Neuronal stem cell (in vitro differentiated cells): ENCODE data around the gene TPI1.

ENCODE experiments used
- DNase-seq: peaks from one replicate; pipeline ENCODE4 v3.0.0-alpha.2; 2013; ENCODE audit warnings: low spot score
- H2AFZ ChIP-seq: one replicate; pipeline ENCODE4 v1.6.1; 2013; ENCODE audit warnings: mild to moderate bottlenecking, low read length, inconsistent platforms
- H2AK5ac ChIP-seq: 2 replicates; pipeline ENCODE4 v1.6.1; 2013; ENCODE audit warnings: low read depth, mild to moderate bottlenecking, inconsistent platforms, low read length, moderate library complexity, mixed read lengths
- H2BK120ac ChIP-seq: 2 replicates; pipeline ENCODE4 v1.6.1; 2013; ENCODE audit warnings: low read depth, mild to moderate bottlenecking, inconsistent platforms, low read length, moderate library complexity, mixed read lengths
- H2BK12ac ChIP-seq: one replicate; pipeline ENCODE4 v1.6.1; 2013; ENCODE audit warnings: low read length, inconsistent platforms
- H2BK15ac ChIP-seq: 2 replicates; pipeline ENCODE4 v1.6.1; 2013; ENCODE audit warnings: mild to moderate bottlenecking, low read length, inconsistent platforms, mixed read lengths
- H2BK5ac ChIP-seq: one replicate; pipeline ENCODE4 v1.6.1; 2013; ENCODE audit warnings: inconsistent platforms, mild to moderate bottlenecking, low read length, moderate library complexity
- H3K14ac ChIP-seq: one replicate; pipeline ENCODE4 v1.6.1; 2013; ENCODE audit warnings: low read length, inconsistent platforms
- H3K18ac ChIP-seq: 2 replicates; pipeline ENCODE4 v1.6.1; 2013; ENCODE audit warnings: low read length, inconsistent platforms
- H3K23ac ChIP-seq: 2 replicates; pipeline ENCODE4 v1.6.1; 2013; ENCODE audit warnings: low read depth, mild to moderate bottlenecking, mixed read lengths, low read length, inconsistent platforms; ENCODE audit not compliant: poor library complexity
- H3K27ac ChIP-seq: replicated peaks from 3 replicates; pipeline ENCODE4 v1.5.1; 2013; ENCODE audit warnings: low read length, inconsistent platforms
- H3K27me3 ChIP-seq, 3 experiments: 2 replicates each; pipeline ENCODE4 v1.6.1; 2013; ENCODE audit warnings: low read length in 3 of 3, mild to moderate bottlenecking in 2 of 3, inconsistent platforms in 1 of 3, low read depth in 1 of 3, mixed read lengths in 1 of 3, moderate library complexity in 1 of 3; ENCODE audit not compliant: control insufficient read depth in 3 of 3, insufficient read depth in 3 of 3
- H3K36me3 ChIP-seq, 2 donors: replicated peaks in 1 of 2; 2 replicates each; pipeline ENCODE4 v1.6.1; 2013; ENCODE audit warnings: low read length in 2 of 2; ENCODE audit not compliant: control insufficient read depth in 2 of 2, insufficient read depth in 2 of 2
- H3K4ac ChIP-seq: 2 replicates; pipeline ENCODE4 v1.6.1; 2013; ENCODE audit warnings: inconsistent platforms, mild to moderate bottlenecking, low read length, moderate library complexity
- H3K4me1 ChIP-seq, 2 donors: 1 replicate in 1 of 2; 2 replicates in 1 of 2; pipeline ENCODE4 v1.6.1; 2013; ENCODE audit warnings: low read length in 2 of 2, low read depth in 1 of 2; ENCODE audit not compliant: control insufficient read depth in 2 of 2, insufficient read depth in 1 of 2
- H3K4me2 ChIP-seq: one replicate; pipeline ENCODE4 v1.6.1; 2013; ENCODE audit warnings: mild to moderate bottlenecking, low read length, inconsistent platforms; ENCODE audit not compliant: insufficient read depth, poor library complexity, severe bottlenecking
- H3K4me3 ChIP-seq, 2 donors: 2 replicates each; pipeline ENCODE4 v1.5.1; 2013; ENCODE audit warnings: low read length in 2 of 2, mild to moderate bottlenecking in 2 of 2, inconsistent platforms in 1 of 2, moderate library complexity in 1 of 2
- H3K79me1 ChIP-seq: one replicate; pipeline ENCODE4 v1.6.1; 2013; ENCODE audit warnings: low read depth, mild to moderate bottlenecking, inconsistent platforms, low read length, moderate library complexity
- H3K9ac ChIP-seq: one replicate; pipeline ENCODE4 v1.6.1; 2013; ENCODE audit warnings: mild to moderate bottlenecking, low read depth, low read length, inconsistent platforms; ENCODE audit not compliant: poor library complexity
- H3K9me3 ChIP-seq, 2 donors: replicated peaks in 1 of 2; 2 replicates each; pipeline versions ENCODE3 to v1.6.1; 2013; ENCODE audit warnings: low read length in 2 of 2, mild to moderate bottlenecking in 2 of 2, inconsistent platforms in 1 of 2, low read depth in 1 of 2, mixed read lengths in 1 of 2, moderate library complexity in 1 of 2; ENCODE audit not compliant: control insufficient read depth in 2 of 2, insufficient read depth in 1 of 2
- H4K8ac ChIP-seq: one replicate; pipeline ENCODE4 v1.6.1; 2013; ENCODE audit warnings: low read depth, mild to moderate bottlenecking, inconsistent platforms, low read length, moderate library complexity
- H4K91ac ChIP-seq: one replicate; pipeline ENCODE4 v1.6.1; 2013; ENCODE audit warnings: low read length, low read depth, mild to moderate bottlenecking, inconsistent platforms; ENCODE audit not compliant: poor library complexity
- WGBS, 2 donors: extraction: QIAGEN DNeasy Blood & Tissue Kit; methylation state at CpG; one replicate each; pipeline ENCODE4 v1.1.7; 2013; ENCODE audit warnings: missing lambda C conversion rate in 2 of 2, mixed read lengths in 1 of 2; ENCODE audit not compliant: insufficient read length in 2 of 2, insufficient replicate concordance in 1 of 2; ENCODE audit errors: extremely low coverage in 2 of 2; 5-methylcytosine and 5-hydroxymethylcytosine counted together

The TPI1 gene

DNA sequence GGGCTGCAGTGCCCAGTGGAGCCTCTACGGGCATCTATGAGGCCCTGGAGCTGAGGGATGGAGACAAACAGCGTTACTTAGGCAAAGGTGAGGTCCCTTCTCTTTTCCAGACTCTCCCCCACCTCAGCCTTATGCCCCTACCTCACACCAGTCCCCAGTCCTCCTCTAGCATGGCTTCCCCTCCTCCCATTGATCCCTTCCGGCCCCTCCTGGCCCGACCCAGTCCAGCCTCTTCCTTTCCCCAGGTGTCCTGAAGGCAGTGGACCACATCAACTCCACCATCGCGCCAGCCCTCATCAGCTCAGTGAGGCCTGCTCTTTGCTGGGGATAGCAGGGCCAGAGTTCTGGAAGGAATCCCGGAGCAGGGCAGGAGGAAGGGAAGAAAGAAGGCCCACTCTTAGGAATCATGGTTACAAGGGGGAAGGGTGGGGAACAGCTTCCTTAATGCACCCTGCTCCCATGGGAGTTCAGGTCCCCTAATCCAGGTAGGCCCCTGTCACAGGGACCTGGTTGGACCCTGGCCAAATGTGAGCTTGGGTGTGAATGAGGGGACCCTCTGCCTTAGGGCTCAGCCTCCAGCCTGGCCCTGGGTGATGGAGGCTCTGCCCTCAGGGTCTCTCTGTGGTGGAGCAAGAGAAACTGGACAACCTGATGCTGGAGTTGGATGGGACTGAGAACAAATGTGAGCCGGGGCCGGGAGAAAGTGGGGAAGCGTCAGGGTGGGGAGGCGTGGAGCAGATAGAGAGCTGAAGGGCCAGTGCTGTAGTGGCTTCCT is 49.3 kb downstream of the TPI1 start:
- peak overlapping the region; percentile 47 for H3K9ac ChIP-seq
- H2BK120ac ChIP-seq: no peak overlapping the region
- H3K4me2 ChIP-seq: no peak overlapping the region
- no peak overlapping the region for H2AFZ ChIP-seq
- no peak overlapping the region for H2BK12ac ChIP-seq
- peaks cover 13% of the 10 kb centered on the region for H3K79me1 ChIP-seq
- H3K14ac ChIP-seq: no peak overlapping the region
- no peak for DNase-seq
- H3K4ac ChIP-seq: no peak overlapping the region
- peaks cover 10 to 19% of the 10 kb centered on the region in 2 donors for H3K4me1 ChIP-seq
- H3K36me3 ChIP-seq: peaks cover 22 to 33% of the 10 kb centered on the region in 2 donors
- no peak overlapping the region for H3K4me3 ChIP-seq
- no peak overlapping the region for H3K27ac ChIP-seq
- H2BK15ac ChIP-seq: peak overlapping the region; percentile 20
- H3K27me3 ChIP-seq: peaks cover 0 to 3% (median 0%) of the 10 kb centered on the region in 3 experiments
- H4K91ac ChIP-seq: no peak overlapping the region
- no peak overlapping the region for H2BK5ac ChIP-seq
- no CpG with 5 or more reads among the region's 11 CpGs for WGBS, 2 donors
- no peak overlapping the region for H2AK5ac ChIP-seq
- H3K18ac ChIP-seq: no peak overlapping the region
- no peaks in the 10 kb centered on the region for H3K9me3 ChIP-seq
- H4K8ac ChIP-seq: no peak overlapping the region
- H3K23ac ChIP-seq: no peak overlapping the region

DNA sequence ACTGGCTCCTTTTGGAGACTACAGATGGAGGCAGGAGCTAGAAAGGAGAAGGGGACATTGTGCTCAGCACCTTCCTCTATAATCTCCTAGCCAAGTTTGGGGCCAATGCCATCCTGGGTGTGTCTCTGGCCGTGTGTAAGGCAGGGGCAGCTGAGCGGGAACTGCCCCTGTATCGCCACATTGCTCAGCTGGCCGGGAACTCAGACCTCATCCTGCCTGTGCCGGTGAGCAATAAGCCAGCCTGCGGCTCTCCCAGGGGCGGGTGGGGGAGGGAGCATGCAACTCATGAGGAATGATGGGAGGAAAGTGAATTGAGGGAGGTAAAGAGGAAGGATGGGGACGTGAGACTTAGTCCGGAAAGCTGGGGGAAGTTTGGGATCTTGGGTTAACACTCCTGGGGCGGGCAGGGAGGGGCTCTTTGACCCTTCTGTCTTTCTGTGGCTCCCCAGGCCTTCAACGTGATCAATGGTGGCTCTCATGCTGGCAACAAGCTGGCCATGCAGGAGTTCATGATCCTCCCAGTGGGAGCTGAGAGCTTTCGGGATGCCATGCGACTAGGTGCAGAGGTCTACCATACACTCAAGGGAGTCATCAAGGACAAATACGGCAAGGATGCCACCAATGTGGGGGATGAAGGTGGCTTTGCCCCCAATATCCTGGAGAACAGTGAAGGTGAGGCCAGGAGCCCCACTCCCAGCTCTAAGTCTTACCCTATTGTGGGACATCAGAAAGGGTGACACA is 50.3 kb downstream of the TPI1 start:
- Histone ChIP-seq H2BK12ac (no peak overlapping the region), H3K4ac (no peak overlapping the region), H3K4me3 (no peak overlapping the region), H3K79me1 (peaks cover 13% of the 10 kb centered on the region), H4K8ac (no peak overlapping the region), H3K4me1 (peaks cover 10 to 18% of the 10 kb centered on the region in 2 donors), H2BK120ac (no peak overlapping the region), H2BK5ac (no peak overlapping the region), H3K18ac (no peak overlapping the region), H3K9ac (no peak overlapping the region), H3K27ac (no peak overlapping the region), H3K9me3 (no peaks in the 10 kb centered on the region), H2AFZ (no peak overlapping the region), H2AK5ac (no peak overlapping the region), H3K23ac (no peak overlapping the region), H3K14ac (no peak overlapping the region), H2BK15ac (no peak overlapping the region), H3K36me3 (peaks cover 32 to 40% of the 10 kb centered on the region in 2 donors), H4K91ac (no peak overlapping the region), H3K4me2 (no peak overlapping the region), H3K27me3 (peaks cover 0 to 3% (median 0%) of the 10 kb centered on the region in 3 experiments)
- no peak for DNase-seq
- no CpG with 5 or more reads among the region's 14 CpGs for WGBS, 2 donors

DNA sequence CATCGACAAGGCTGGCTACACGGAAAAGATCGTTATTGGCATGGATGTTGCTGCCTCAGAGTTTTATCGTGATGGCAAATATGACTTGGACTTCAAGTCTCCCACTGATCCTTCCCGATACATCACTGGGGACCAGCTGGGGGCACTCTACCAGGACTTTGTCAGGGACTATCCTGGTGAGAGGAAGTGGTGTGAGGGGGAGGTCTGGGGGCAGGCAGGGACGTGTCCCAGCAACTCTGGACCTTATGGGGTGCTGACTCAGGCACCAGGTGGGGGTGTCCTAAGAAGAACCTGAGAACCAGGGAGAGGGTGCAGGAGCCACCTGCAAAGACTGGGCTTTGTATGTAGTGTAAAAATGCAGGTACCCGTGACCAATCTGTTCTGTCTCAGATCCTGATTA is 52.3 kb downstream of the TPI1 start:
- H3K9ac ChIP-seq: no peak overlapping the region
- no peak overlapping the region for H2BK12ac ChIP-seq
- H2AFZ ChIP-seq: no peak overlapping the region
- no peak overlapping the region for H3K27ac ChIP-seq
- H2BK5ac ChIP-seq: no peak overlapping the region
- H3K9me3 ChIP-seq: no peaks in the 10 kb centered on the region
- H3K79me1 ChIP-seq: peaks cover 7% of the 10 kb centered on the region
- H3K36me3 ChIP-seq: peaks cover 41 to 43% of the 10 kb centered on the region in 2 donors
- no peak overlapping the region for H4K91ac ChIP-seq
- no peak overlapping the region for H2AK5ac ChIP-seq
- no CpG with 5 or more reads among the region's 7 CpGs for WGBS, 2 donors
- peaks cover 12 to 22% of the 10 kb centered on the region in 2 donors for H3K4me1 ChIP-seq
- no peak overlapping the region for H4K8ac ChIP-seq
- H3K23ac ChIP-seq: no peak overlapping the region
- H3K27me3 ChIP-seq: no peaks in the 10 kb centered on the region
- no peak overlapping the region for H3K4ac ChIP-seq
- no peak overlapping the region for H3K14ac ChIP-seq
- H3K18ac ChIP-seq: no peak overlapping the region
- no peak overlapping the region for H3K4me2 ChIP-seq
- H2BK120ac ChIP-seq: no peak overlapping the region
- H3K4me3 ChIP-seq: no peak overlapping the region
- DNase-seq: no peak
- H2BK15ac ChIP-seq: no peak overlapping the region
